ENCODE measurements around the gene PPM1L. TPM values are rescaled to one million over a fixed set of nuclear protein-coding genes. Genes with fewer than 3 reads are reported as not detected.
"Not testable (repeated sequence)": the region's sequence is repeated elsewhere in the genome, so short reads cannot be mapped to it uniquely, and the experiment has no call there.

Gene PPM1L
- total RNA-seq, 2 donors from 2014 or later = 2.1 to 3.5 TPM

GRCh38 chr3:160963949-160964348 is 207.9 kb downstream of the PPM1L start:
- DNase-seq (ENCODE audit: low spot score in 2 of 2) (no peak), ATAC-seq (no peak)
- Mint-ChIP-seq H3K9me3 (peaks cover 4% of the 10 kb centered on the region in 2 donors), H3K36me3 (no peaks in the 10 kb centered on the region), H3K27ac (no peak overlapping the region)

DNA sequence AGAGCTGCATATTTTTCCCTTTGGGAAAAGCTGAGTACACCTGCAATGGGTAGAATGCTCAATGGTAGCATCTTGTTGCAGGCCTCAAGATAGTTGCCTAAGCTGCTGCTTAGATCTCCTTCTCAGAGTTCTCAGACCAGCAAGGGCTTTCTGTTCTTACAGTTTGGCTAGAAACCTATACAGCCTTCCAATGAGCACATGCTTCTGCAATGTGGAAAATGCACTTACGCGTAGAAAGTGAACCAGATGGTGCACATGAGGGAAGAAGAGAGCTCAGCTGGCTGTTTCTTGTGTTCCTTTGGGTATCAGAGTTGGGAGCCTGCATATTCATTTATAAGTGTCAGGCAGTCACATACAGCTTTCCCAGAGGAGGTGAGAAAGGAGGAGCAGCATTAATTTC is 212.7 kb downstream of the PPM1L start:
- DNase-seq (ENCODE audit: low spot score in 2 of 2) (no peak), ATAC-seq (no peak)
- Mint-ChIP-seq H3K36me3 (no peaks in the 10 kb centered on the region), H3K9me3 (peaks cover 4% of the 10 kb centered on the region in 2 donors), H3K27ac (no peak overlapping the region)

- Mint-ChIP-seq H3K27ac (no peak overlapping the region), H3K36me3 (peaks cover 0 to 4% of the 10 kb centered on the region in 2 donors), H3K9me3 (peaks cover 0 to 4% of the 10 kb centered on the region in 2 donors)
- ATAC-seq (no peak), DNase-seq (ENCODE audit: low spot score in 2 of 2) (no peak)
Observed at GRCh38 chr3:160973067-160973809, 217.2 kb downstream of the PPM1L start.

DNA sequence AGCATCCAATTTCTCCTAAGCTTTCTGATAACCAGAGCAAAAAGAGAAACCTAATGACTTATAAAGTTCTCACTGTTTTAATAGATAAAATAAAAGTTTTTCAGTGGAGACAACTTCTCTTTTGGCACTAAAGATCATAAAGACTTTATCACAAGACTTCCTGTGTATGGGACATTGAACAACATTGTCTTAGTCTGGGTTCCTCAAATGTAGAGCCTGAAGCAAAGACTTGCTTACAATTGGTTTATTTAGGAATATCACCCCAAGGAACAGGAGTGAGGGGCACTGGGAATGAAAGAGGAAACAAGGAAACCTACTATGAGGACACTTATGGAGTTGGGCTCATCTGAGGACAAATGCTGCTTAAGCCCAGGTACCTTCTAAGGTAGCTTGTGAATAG is 221.7 kb downstream of the PPM1L start:
- Mint-ChIP-seq H3K9me3 (peaks cover 9 to 18% of the 10 kb centered on the region in 2 donors), H3K27ac (no peak overlapping the region), H3K36me3 (peaks cover 0 to 4% of the 10 kb centered on the region in 2 donors)
- DNase-seq (ENCODE audit: low spot score in 2 of 2) (no peak), ATAC-seq (no peak)

GRCh38 chr3:160980740-160981139 is 224.7 kb downstream of the PPM1L start:
- ATAC-seq (peak; percentile 75 to 83), DNase-seq (ENCODE audit: low spot score in 2 of 2) (no peak)
- Mint-ChIP-seq H3K9me3 (peaks cover 14 to 23% of the 10 kb centered on the region in 2 donors), H3K36me3 (peaks cover 7 to 10% of the 10 kb centered on the region in 2 donors), H3K27ac (no peak overlapping the region)

- H3K27ac Mint-ChIP-seq = no peak overlapping the region
- ATAC-seq = peak; percentile 83 to 89
- peaks cover 7 to 10% of the 10 kb centered on the region in 2 donors for H3K36me3 Mint-ChIP-seq
- peaks cover 14 to 23% of the 10 kb centered on the region in 2 donors for H3K9me3 Mint-ChIP-seq
- DNase-seq (ENCODE audit: low spot score in 2 of 2) = no peak
Observed at GRCh38 chr3:160981217-160981938, 225.3 kb downstream of the PPM1L start.

- Mint-ChIP-seq H3K9me3 (peaks cover 14 to 23% of the 10 kb centered on the region in 2 donors), H3K36me3 (peaks cover 5 to 7% of the 10 kb centered on the region in 2 donors), H3K27ac (no peak overlapping the region)
- ATAC-seq = no peak
- DNase-seq (ENCODE audit: low spot score in 2 of 2) = no peak
Observed at GRCh38 chr3:160982491-160982890, 226.5 kb downstream of the PPM1L start.

DNA sequence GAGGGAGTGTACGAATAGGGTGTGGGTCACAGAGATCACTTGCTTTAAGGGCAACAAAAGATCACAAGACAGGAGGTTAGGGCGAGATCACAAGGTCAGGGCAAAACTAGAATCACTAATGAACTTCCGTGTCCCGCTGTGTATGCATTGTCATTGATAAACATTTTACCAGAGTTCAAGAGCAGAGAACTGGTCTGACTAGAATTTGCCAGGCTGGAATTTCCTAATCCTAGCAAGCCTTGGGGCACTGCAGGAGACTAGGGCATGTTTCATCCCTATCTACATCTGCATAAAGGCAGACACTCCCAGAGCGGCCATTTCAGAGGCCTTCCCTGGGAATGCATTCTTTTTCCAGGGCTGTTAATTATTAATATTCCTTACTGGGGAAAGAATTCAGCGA is 227.9 kb downstream of the PPM1L start:
- H3K36me3 Mint-ChIP-seq; H3K27ac Mint-ChIP-seq; DNase-seq (ENCODE audit: low spot score in 2 of 2); ATAC-seq: not testable (repeated sequence)
- peaks cover 14 to 20% of the 10 kb centered on the region in 2 donors for H3K9me3 Mint-ChIP-seq

DNA sequence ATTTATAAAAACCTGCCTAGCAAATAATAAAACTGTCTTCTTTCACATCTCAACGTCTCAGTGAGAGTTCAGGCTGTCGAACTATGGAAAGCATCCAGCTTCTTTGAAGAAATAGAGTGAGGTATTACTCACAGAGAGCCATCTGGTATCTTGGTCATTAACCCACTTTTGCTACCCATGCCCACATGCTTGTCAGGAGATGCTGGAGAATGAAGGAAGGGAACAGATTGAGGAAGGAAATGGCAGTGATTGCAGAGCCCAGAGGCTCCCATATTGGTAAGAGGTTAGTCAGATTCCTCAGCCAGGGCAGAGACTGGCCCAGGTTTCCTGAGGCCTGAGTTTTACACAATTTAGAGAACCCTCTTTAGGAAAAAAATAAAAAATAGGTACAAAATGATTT is 230.0 kb downstream of the PPM1L start:
- H3K27ac Mint-ChIP-seq = no peak overlapping the region
- DNase-seq (ENCODE audit: low spot score in 2 of 2) = no peak
- H3K36me3 Mint-ChIP-seq = peaks cover 5 to 7% of the 10 kb centered on the region in 2 donors
- ATAC-seq = no peak
- H3K9me3 Mint-ChIP-seq = peaks cover 11 to 16% of the 10 kb centered on the region in 2 donors

DNA sequence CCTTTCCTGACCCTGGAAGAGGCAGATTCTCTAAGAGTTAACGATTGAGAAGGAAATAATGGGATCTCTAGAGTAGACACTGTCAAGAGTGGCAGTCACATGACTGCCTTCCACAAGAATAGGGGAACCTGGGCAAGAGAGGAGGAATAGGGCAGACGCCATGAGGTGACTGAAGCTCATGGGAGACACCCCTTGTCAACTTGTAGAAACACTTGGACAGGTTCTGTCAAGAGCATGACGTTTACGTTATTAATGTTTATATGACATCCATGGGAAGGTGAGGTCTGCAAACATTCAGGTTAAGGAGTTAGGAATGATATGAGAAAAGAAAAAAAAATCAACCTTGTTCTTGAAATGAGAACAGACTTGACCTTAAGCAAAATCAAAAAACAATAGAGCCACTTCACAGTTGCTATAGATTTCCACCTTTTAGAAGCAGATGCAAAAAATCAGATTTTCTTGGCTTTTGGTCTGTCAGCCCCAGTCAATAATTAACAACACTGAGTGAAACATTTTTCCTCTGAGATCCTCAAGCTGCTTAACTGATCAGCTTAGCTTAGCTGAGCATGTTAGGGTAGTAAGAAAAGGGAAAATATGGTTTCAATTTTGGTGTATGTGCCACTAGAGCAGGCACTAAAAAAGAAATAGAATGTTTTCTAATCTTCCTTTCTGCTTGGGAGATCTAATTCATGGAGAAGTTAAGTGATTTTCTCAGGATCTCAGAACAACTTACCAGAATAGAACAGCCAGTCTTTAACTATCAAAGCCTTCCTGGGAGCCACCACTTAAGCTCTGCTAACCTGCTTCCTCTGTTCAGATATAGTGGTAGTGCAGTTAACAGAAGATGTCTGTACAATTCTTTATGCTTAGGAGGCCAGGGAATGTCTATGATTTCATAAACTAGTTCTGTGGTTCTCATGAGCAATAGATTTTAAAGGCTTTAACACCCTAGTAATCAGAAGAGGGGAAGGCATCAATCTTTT is 232.2 kb downstream of the PPM1L start:
- Mint-ChIP-seq H3K27ac (no peak overlapping the region), H3K9me3 (peaks cover 5% of the 10 kb centered on the region in 2 donors), H3K36me3 (peaks cover 5% of the 10 kb centered on the region in 2 donors)
- no peak for ATAC-seq
- no peak for DNase-seq (ENCODE audit: low spot score in 2 of 2)

DNA sequence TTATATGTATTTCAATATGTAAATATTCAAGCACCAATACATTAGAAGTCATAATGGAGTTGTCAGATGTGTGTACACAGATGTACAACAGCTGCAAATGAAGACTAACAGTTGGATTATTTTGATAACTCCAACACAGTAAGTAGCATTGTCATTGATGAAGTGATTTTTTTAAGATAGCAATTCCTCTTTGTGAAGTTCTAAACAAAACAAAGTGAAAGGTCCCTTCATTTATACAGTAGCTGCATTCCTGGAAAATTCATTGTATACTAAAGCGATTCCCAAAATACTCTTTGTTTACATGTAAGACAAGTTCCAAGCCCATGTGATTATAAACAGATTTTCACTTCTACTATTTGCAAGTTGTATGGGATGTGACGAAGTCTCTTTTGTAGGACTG is 234.4 kb downstream of the PPM1L start:
- Mint-ChIP-seq H3K36me3 (no peaks in the 10 kb centered on the region), H3K27ac (no peak overlapping the region)
- no peak for ATAC-seq

DNA sequence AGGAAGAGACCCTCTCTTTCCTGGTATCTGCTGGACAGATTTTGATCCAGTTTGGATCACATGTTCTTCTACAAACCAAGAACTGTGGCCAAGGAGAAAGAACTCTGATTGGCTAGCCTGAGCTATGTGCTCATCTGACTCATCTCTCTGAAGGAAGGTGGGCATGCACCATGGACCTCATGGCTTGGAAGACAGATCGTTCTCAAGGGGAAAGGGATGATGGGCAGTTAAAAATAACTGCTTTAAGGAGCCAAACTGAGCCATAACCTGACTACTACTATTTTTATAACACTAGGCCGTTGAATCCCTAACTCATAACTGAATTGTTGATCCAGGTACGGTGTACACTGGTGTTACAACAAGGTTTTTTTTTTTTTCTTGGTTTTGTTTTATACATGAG is 236.7 kb downstream of the PPM1L start:
- H3K36me3 Mint-ChIP-seq = no peaks in the 10 kb centered on the region
- ATAC-seq (no peak), DNase-seq (ENCODE audit: low spot score in 2 of 2) (no peak)
- H3K9me3 Mint-ChIP-seq = no peaks in the 10 kb centered on the region
- H3K27ac Mint-ChIP-seq = no peak overlapping the region

More for the DNA sequence above, 234.4 kb downstream of the PPM1L start:
- H3K9me3 Mint-ChIP-seq = no peaks in the 10 kb centered on the region
- DNase-seq (ENCODE audit: low spot score in 2 of 2) = no peak

- Mint-ChIP-seq H3K36me3 (no peaks in the 10 kb centered on the region), H3K9me3 (no peaks in the 10 kb centered on the region), H3K27ac (no peak overlapping the region)
- no peak for ATAC-seq
- no peak for DNase-seq (ENCODE audit: low spot score in 2 of 2)
Observed at GRCh38 chr3:160996811-160997210, 240.8 kb downstream of the PPM1L start.

DNA sequence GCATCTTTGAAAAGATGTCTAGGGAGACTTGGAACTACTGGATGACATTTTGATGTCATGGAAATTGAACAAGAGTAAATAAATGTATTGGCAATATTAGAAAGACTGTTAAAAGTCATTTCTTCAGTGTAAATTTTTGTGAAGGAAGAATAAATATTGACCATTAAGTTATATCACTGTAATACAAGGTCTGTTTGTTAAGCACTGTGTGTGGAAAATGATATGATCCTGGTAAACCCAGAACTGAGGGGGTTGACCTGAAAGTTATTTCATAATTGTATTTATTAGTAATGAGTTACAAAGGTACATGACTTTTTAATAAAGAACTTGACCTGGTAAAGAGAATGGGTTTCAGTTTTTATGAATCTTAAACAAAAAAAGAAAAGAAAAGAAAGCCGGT is 242.6 kb downstream of the PPM1L start:
- H3K36me3 Mint-ChIP-seq = no peaks in the 10 kb centered on the region
- no peaks in the 10 kb centered on the region for H3K9me3 Mint-ChIP-seq
- no peak overlapping the region for H3K27ac Mint-ChIP-seq
- DNase-seq (ENCODE audit: low spot score in 2 of 2) (no peak), ATAC-seq (no peak)

GRCh38 chr3:160999274-160999673 is 243.2 kb downstream of the PPM1L start:
- DNase-seq (ENCODE audit: low spot score in 2 of 2) = no peak
- H3K27ac Mint-ChIP-seq = no peak overlapping the region
- ATAC-seq = peak; percentile 46 to 57
- no peaks in the 10 kb centered on the region for H3K9me3 Mint-ChIP-seq
- H3K36me3 Mint-ChIP-seq = no peaks in the 10 kb centered on the region

- ATAC-seq (no peak), DNase-seq (ENCODE audit: low spot score in 2 of 2) (no peak)
- peaks cover 5 to 6% of the 10 kb centered on the region in 2 donors for H3K9me3 Mint-ChIP-seq
- no peak overlapping the region for H3K27ac Mint-ChIP-seq
- H3K36me3 Mint-ChIP-seq = peaks cover 0 to 9% of the 10 kb centered on the region in 2 donors
Observed at GRCh38 chr3:161008086-161008485, 252.1 kb downstream of the PPM1L start.

DNA sequence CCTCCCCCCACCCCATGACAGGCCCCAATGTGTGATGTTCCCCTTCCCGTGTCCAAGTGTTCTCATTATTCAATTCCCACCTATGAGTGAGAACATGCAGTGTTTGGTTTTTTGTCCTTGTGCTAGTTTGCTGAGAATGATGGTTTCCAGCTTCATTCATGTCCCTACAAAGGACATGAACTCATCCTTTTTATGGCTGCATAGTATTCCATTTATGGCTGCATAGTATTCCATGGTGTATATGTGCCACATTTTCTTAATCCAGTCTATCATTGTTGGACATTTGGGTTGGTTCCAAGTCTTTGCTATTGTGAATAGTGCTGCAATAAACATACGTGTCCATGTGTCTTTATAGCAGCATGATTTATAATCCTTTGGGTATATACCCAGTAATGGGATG is 254.1 kb downstream of the PPM1L start:
- DNase-seq (ENCODE audit: low spot score in 2 of 2); H3K9me3 Mint-ChIP-seq; ATAC-seq; H3K27ac Mint-ChIP-seq; H3K36me3 Mint-ChIP-seq: not testable (repeated sequence)

Data from activated naive CD4-positive, alpha-beta T cell treated with anti-CD3 and anti-CD28 coated beads, Interleukin-2, amount 50 U/mL, for 72 hours (primary cell).